Uterus (tissue), 4 donors: ENCODE data around the gene RAPGEF2. TPM values are rescaled to one million over a fixed set of nuclear protein-coding genes. Genes with fewer than 3 reads are reported as not detected.
A peak's percentile ranks its signal among the peaks of the same experiment; 100 is the strongest.

ENCODE experiments used
- DNase-seq, 2 donors: peaks; one replicate each; pipeline ENCODE4 v3.0.0-alpha.2; 2019 to 2020
- H3K27ac ChIP-seq, 2 donors: fragments of 200-600 bp; sonication (generic); 1 replicate in 1 of 2; 2 replicates in 1 of 2; pipeline ENCODE4 v1.5.1; 2016 to 2018
- H3K27me3 ChIP-seq, 2 donors: fragments of 200-600 bp; sonication (generic); one replicate each; pipeline ENCODE4 v1.5.1; 2018 to 2019; ENCODE audit warnings: control low read depth in 1 of 2
- H3K36me3 ChIP-seq, 2 donors: fragments of 200-600 bp; sonication (generic); one replicate each; pipeline ENCODE4 v1.5.1; 2019; ENCODE audit warnings: control low read depth in 1 of 2
- H3K4me1 ChIP-seq, 2 donors: fragments of 200-600 bp; sonication (generic); one replicate each; pipeline ENCODE4 v1.5.1; 2018 to 2019; ENCODE audit warnings: control low read depth in 1 of 2
- H3K4me3 ChIP-seq, 2 donors: fragments of 200-600 bp; sonication (generic); 1 replicate in 1 of 2; 2 replicates in 1 of 2; pipeline ENCODE4 v1.5.1; 2018 to 2019; ENCODE audit warnings: mild to moderate bottlenecking in 1 of 2
- H3K9me3 ChIP-seq, 2 donors: fragments of 200-600 bp; sonication (generic); one replicate each; pipeline ENCODE4 v1.5.1; 2019; ENCODE audit warnings: control low read depth in 1 of 2
- POLR2A ChIP-seq, 2 donors: fragments of 450-650 bp; IDR thresholded peaks; one replicate each; pipeline ENCODE4 v1.6.1; 2016; ENCODE audit warnings: antibody characterized with exemption in 2 of 2, mild to moderate bottlenecking in 1 of 2, moderate library complexity in 1 of 2
- intact Hi-C: fragments of 100-400 bp; cut with DNase I; formaldehyde crosslinking; loops from one replicate; pipeline ENCODE4 v1.15.1; 2023; ENCODE audit warnings: low total_unique reads
- total RNA-seq, 4 donors: library from RNA; depleted of rRNA in 3 of 4; stranded (reverse); fragments of >200 nt in 3 of 4; gene quantifications; one replicate each; pipeline versions ENCODE4 v1.1.0 to v1.2.4, GENCODE V29; 2014 to 2023
- TF ChIP-seq, protein P1 (sequence below), 4 experiments: fragments of 200-600 bp in 2 of 4; fragments of 450-650 bp in 2 of 4; sonication (generic) in 2 of 4; IDR thresholded peaks; one replicate each; pipeline ENCODE4 v1.5.1; 2016 to 2019; ENCODE audit warnings: antibody characterized with exemption in 4 of 4, mild to moderate bottlenecking in 2 of 4, moderate library complexity in 1 of 4
- donor health status: DM: yes; HTN: yes; CAD: no.

Gene RAPGEF2
- total RNA-seq, 4 donors from 2014 or later: 27.9 to 61.4 (median 40.5) TPM

DNA sequence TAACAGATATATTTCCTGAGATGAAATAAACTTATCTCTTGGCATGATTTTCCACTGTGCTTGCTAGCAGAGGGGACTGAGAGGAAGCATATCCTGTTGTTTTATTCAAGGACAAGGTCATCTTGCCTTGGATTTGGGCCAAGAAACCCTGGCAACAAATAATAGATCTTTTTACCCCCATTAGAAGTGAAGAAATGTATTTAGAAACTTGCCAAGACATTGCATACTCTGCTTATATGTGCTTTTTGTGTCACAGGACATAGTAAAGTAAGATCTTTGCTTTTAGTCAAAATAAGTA is 170.2 kb downstream of the RAPGEF2 start:
- H3K27ac ChIP-seq: peak overlapping the region in 1 of 2 donors; percentile 14
- TF ChIP-seq POLR2A (IDR thresholded peaks at IDR 0.05): no peak
- TF ChIP-seq, protein P1, sequence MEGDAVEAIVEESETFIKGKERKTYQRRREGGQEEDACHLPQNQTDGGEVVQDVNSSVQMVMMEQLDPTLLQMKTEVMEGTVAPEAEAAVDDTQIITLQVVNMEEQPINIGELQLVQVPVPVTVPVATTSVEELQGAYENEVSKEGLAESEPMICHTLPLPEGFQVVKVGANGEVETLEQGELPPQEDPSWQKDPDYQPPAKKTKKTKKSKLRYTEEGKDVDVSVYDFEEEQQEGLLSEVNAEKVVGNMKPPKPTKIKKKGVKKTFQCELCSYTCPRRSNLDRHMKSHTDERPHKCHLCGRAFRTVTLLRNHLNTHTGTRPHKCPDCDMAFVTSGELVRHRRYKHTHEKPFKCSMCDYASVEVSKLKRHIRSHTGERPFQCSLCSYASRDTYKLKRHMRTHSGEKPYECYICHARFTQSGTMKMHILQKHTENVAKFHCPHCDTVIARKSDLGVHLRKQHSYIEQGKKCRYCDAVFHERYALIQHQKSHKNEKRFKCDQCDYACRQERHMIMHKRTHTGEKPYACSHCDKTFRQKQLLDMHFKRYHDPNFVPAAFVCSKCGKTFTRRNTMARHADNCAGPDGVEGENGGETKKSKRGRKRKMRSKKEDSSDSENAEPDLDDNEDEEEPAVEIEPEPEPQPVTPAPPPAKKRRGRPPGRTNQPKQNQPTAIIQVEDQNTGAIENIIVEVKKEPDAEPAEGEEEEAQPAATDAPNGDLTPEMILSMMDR (IDR thresholded peaks at IDR 0.05): no peak
- H3K9me3 ChIP-seq: no peaks in the 10 kb centered on the region
- H3K4me1 ChIP-seq: no peaks in the 10 kb centered on the region
- no peaks in the 10 kb centered on the region for H3K36me3 ChIP-seq
- H3K4me3 ChIP-seq: no peak overlapping the region
- intact Hi-C loops: no loop called here
- H3K27me3 ChIP-seq: no peaks in the 10 kb centered on the region
- DNase-seq: peak in 1 of 2 donors; percentile 26

DNA sequence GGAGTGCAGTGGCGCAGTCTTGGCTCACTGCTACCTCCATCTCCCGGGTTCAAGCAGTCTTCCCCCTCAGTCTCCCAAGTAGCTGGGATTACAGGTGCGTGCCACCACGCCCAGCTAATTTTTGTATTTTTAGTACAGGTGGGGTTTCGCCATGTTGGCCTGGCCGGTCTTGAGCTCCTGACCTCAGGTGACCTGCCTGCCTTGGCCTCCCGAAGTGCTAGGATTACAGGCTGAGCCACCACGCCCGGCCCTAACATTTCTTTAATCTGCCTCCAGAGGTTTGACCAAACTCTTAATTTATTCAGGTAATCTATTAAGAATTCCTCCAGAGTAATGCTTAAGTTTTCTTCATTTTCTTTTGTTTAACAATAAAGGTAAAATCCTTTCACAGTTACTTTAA is 171.0 kb downstream of the RAPGEF2 start:
- TF ChIP-seq, protein P1 (IDR thresholded peaks at IDR 0.05): no peak
- no peak for TF ChIP-seq POLR2A (IDR thresholded peaks at IDR 0.05)
- Histone ChIP-seq H3K36me3 (no peaks in the 10 kb centered on the region), H3K4me1 (no peaks in the 10 kb centered on the region), H3K9me3 (no peaks in the 10 kb centered on the region), H3K4me3 (no peak overlapping the region), H3K27ac (no peak overlapping the region), H3K27me3 (no peaks in the 10 kb centered on the region)
- intact Hi-C loops: no loop called here
- no peak for DNase-seq

DNA sequence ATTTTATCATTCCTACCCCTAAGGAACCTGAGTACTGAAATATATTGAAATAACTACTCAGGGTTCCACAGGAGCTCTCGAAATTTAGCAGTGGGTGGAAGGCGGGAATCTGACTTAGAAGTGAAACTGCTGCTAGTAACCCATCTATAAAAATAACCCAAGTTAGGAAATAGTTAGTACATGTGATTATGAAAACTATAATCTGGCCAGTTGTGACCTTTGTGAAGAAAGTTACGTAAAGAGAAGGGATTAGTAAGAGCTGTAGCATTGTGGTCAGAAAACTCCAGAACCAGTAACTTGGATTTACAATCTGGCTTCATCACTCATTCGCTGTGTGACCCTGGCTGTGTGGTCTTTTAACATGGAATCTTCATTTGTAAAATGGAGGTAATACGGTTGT is 175.5 kb downstream of the RAPGEF2 start:
- no peak for DNase-seq
- H3K9me3 ChIP-seq: no peaks in the 10 kb centered on the region
- intact Hi-C loops: no loop called here
- H3K4me1 ChIP-seq: no peaks in the 10 kb centered on the region
- H3K36me3 ChIP-seq: no peaks in the 10 kb centered on the region
- no peak overlapping the region for H3K27ac ChIP-seq
- TF ChIP-seq POLR2A (IDR thresholded peaks at IDR 0.05): no peak
- TF ChIP-seq, protein P1 (IDR thresholded peaks at IDR 0.05): no peak
- no peaks in the 10 kb centered on the region for H3K27me3 ChIP-seq
- no peak overlapping the region for H3K4me3 ChIP-seq

DNA sequence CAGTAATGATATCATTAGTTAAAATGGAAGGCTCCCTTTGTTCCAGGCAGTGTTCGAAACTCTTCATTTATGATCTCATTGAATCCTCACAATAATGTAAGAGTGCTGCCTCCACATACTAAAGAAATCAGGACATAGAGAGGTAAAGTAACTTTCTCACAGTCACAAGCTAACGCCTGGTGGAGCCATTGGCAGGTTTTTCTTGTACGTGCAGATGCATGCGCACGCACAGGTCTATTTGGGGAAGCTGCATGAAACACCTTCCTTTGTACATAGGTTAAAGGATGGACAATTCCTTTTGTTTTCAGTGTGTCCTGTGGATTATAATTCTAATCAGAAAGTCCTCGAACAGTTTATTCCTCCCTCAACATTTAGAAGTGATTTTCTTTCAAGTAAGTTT is 176.2 kb downstream of the RAPGEF2 start:
- no peak for DNase-seq
- H3K27me3 ChIP-seq: no peaks in the 10 kb centered on the region
- H3K27ac ChIP-seq: no peak overlapping the region
- no peaks in the 10 kb centered on the region for H3K4me1 ChIP-seq
- no peaks in the 10 kb centered on the region for H3K36me3 ChIP-seq
- H3K9me3 ChIP-seq: no peaks in the 10 kb centered on the region
- no peak for TF ChIP-seq POLR2A (IDR thresholded peaks at IDR 0.05)
- TF ChIP-seq, protein P1 (IDR thresholded peaks at IDR 0.05): no peak
- intact Hi-C loops: no loop called here
- H3K4me3 ChIP-seq: no peak overlapping the region

DNA sequence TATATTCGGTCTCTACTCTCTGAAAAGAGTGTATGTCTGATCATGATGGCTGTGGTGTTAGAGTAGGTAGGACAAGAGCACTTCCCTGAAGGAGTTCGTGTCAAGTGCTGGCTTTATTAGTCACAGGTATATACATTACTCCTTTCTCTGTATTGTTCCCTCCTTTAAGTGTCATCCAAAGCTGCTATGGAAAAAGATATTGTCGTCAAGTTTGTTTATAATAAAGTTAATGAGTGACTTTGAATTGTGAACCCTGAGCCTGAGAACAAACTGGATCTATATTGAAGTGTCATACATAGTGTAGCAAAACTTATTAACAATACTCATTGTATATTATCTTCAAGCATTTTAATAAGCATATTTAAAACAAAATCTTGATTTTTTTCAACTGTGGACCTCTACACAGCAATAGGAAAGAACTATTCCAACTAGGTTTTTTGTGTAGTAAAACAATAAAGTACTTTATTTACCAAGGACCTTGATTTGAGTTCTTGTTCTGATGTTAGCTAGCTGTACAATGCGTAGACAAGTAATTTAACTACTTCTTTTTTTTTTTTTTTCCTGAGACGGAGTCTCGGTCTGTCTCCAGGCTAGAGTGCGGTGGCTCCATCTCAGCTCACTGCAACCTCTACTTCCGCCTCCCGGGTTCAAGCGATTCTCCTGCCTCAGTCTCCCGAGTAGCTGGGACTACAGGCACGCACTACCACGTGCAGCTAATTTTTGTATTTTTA is 177.7 kb downstream of the RAPGEF2 start:
- no peak overlapping the region for H3K4me3 ChIP-seq
- no peak overlapping the region for H3K27ac ChIP-seq
- TF ChIP-seq, protein P1 (IDR thresholded peaks at IDR 0.05): no peak
- TF ChIP-seq POLR2A (IDR thresholded peaks at IDR 0.05): no peak
- H3K27me3 ChIP-seq: no peaks in the 10 kb centered on the region
- H3K36me3 ChIP-seq: no peaks in the 10 kb centered on the region
- no peaks in the 10 kb centered on the region for H3K4me1 ChIP-seq
- intact Hi-C loops: no loop called here
- DNase-seq: no peak
- H3K9me3 ChIP-seq: no peaks in the 10 kb centered on the region
